Measurements from ENCODE around the gene NOS3. TPM values are rescaled to one million over a fixed set of nuclear protein-coding genes. Genes with fewer than 3 reads are reported as not detected.
"Not testable (repeated sequence)": the region's sequence is repeated elsewhere in the genome, so short reads cannot be mapped to it uniquely, and the experiment has no call there.

NOS3 gene
- polyA plus RNA-seq, 1 donor from 2014 or later: not detected

GRCh38 chr7:151027728-151028130 is 36.9 kb downstream of the NOS3 start:
- Histone ChIP-seq H2AFZ (ENCODE audit: low read depth, low read length) (peak overlapping the region; percentile 56), H3K27ac (ENCODE audit: low read length) (peak overlapping the region; percentile 45), H3K9ac (ENCODE audit: low read length) (peak overlapping the region; percentile 69)

GRCh38 chr7:151028131-151028947 is 37.5 kb downstream of the NOS3 start, which contains the start of gene ABCB8:
TSS of gene ABCB8 (plus strand) at chr7:151028450. CDS start at chr7:151028516, 66 bp downstream.
- Histone ChIP-seq H3K4me2 (ENCODE audit: low read length) (peak within 1 kb of the TSS; percentile 67), H3K36me3 (ENCODE audit: insufficient read depth, low read length) (no peaks in the 10 kb centered on the region), H3K79me2 (replicated peaks; ENCODE audit: insufficient read depth, low read length) (peaks cover 3% of the 10 kb centered on the region), H2AFZ (ENCODE audit: low read depth, low read length) (peak within 1 kb of the TSS; percentile 68), H3K27me3 (ENCODE audit: insufficient read depth, low read depth, low read length) (no peaks in the 10 kb centered on the region), H4K20me1 (ENCODE audit: insufficient read depth) (no peaks in the 10 kb centered on the region), H3K9ac (ENCODE audit: low read length) (peak within 1 kb of the TSS; percentile 81), H3K4me3 (ENCODE audit: low read length) (peak within 1 kb of the TSS; percentile 78), H3K9me2 (ENCODE audit: insufficient read depth, low read length) (no peaks in the 10 kb centered on the region), H3F3A (ENCODE audit: insufficient read depth, low read length, poor library complexity, severe bottlenecking) (no peaks in the 10 kb centered on the region), H3K9me3 (ENCODE audit: low read length) (no peaks in the 10 kb centered on the region), H3K27ac (ENCODE audit: low read length) (peak within 1 kb of the TSS; percentile 87)
- TF ChIP-seq CTCF (IDR thresholded peaks at IDR 0.05; ENCODE audit: poor library complexity, severe bottlenecking): peak; percentile 67
- peak; percentile 60 for TF ChIP-seq SMC3 (conservative IDR thresholded peaks at IDR 0.05; ENCODE audit: poor library complexity)
- TF ChIP-seq, protein P1, sequence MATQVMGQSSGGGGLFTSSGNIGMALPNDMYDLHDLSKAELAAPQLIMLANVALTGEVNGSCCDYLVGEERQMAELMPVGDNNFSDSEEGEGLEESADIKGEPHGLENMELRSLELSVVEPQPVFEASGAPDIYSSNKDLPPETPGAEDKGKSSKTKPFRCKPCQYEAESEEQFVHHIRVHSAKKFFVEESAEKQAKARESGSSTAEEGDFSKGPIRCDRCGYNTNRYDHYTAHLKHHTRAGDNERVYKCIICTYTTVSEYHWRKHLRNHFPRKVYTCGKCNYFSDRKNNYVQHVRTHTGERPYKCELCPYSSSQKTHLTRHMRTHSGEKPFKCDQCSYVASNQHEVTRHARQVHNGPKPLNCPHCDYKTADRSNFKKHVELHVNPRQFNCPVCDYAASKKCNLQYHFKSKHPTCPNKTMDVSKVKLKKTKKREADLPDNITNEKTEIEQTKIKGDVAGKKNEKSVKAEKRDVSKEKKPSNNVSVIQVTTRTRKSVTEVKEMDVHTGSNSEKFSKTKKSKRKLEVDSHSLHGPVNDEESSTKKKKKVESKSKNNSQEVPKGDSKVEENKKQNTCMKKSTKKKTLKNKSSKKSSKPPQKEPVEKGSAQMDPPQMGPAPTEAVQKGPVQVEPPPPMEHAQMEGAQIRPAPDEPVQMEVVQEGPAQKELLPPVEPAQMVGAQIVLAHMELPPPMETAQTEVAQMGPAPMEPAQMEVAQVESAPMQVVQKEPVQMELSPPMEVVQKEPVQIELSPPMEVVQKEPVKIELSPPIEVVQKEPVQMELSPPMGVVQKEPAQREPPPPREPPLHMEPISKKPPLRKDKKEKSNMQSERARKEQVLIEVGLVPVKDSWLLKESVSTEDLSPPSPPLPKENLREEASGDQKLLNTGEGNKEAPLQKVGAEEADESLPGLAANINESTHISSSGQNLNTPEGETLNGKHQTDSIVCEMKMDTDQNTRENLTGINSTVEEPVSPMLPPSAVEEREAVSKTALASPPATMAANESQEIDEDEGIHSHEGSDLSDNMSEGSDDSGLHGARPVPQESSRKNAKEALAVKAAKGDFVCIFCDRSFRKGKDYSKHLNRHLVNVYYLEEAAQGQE (IDR thresholded peaks at IDR 0.05; ENCODE audit: borderline replicate concordance): peak; percentile 24
- TF ChIP-seq MXI1 (conservative IDR thresholded peaks at IDR 0.05; ENCODE audit: poor library complexity, severe bottlenecking): peak; percentile 92
- no peak for TF ChIP-seq EZH2 (IDR thresholded peaks at IDR 0.05; ENCODE audit: borderline replicate concordance, insufficient read depth, low read length, poor library complexity, severe bottlenecking)
- no peak for TF ChIP-seq TAF1 (IDR thresholded peaks at IDR 0.05; ENCODE audit: low read depth)
- no peak for TF ChIP-seq RAD21 (conservative IDR thresholded peaks at IDR 0.05)
- TF ChIP-seq EP300 (conservative IDR thresholded peaks at IDR 0.05; ENCODE audit: poor library complexity, severe bottlenecking): peak; percentile 33
- TF ChIP-seq POLR2AphosphoS5 (IDR thresholded peaks at IDR 0.05): peak; percentile 89

More at GRCh38 chr7:151027728-151028130, 36.9 kb downstream of the NOS3 start:
- not testable (repeated sequence) for H3K27me3 ChIP-seq (ENCODE audit: insufficient read depth, low read depth, low read length); H3K9me3 ChIP-seq (ENCODE audit: low read length); H3K79me2 ChIP-seq (replicated peaks; ENCODE audit: insufficient read depth, low read length); H3K36me3 ChIP-seq (ENCODE audit: insufficient read depth, low read length); H3F3A ChIP-seq (ENCODE audit: insufficient read depth, low read length, poor library complexity, severe bottlenecking); H3K9me2 ChIP-seq (ENCODE audit: insufficient read depth, low read length); H4K20me1 ChIP-seq (ENCODE audit: insufficient read depth)
- peak overlapping the region; percentile 67 for H3K4me2 ChIP-seq (ENCODE audit: low read length)
- peak overlapping the region; percentile 78 for H3K4me3 ChIP-seq (ENCODE audit: low read length)
